ENCODE measurements around the gene RPL13. TPM values are rescaled to one million over a fixed set of nuclear protein-coding genes. Genes with fewer than 3 reads are reported as not detected.

Gene RPL13
- total RNA-seq, 4 donors from 2014 or later: 3,190 to 3,814 (median 3,321) TPM

DNA sequence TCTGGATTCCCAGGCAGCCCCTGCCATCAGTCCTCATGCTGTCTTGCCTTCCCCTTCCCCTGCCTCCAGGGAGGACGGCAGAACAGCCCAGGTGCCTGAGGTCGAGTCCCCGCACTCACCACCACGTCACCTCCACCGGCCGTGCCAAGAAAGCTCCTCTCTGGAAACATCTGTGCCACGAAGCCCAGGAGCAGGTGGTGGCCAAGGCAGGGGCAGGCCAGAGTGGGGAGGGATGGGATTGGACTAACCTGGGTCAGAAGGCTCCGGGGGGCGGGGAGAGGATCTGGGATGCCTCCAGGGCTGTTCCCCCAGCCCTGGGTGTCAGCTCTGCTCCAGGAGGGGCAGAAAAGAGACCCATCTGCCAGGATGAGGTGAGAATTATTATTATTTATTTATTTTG is 45.5 kb downstream of the RPL13 start:
- H3K27me3 ChIP-seq: peaks cover 80% of the 10 kb centered on the region
- no peak for TF ChIP-seq POLR2A (IDR thresholded peaks at IDR 0.05)
- TF ChIP-seq, protein P1, sequence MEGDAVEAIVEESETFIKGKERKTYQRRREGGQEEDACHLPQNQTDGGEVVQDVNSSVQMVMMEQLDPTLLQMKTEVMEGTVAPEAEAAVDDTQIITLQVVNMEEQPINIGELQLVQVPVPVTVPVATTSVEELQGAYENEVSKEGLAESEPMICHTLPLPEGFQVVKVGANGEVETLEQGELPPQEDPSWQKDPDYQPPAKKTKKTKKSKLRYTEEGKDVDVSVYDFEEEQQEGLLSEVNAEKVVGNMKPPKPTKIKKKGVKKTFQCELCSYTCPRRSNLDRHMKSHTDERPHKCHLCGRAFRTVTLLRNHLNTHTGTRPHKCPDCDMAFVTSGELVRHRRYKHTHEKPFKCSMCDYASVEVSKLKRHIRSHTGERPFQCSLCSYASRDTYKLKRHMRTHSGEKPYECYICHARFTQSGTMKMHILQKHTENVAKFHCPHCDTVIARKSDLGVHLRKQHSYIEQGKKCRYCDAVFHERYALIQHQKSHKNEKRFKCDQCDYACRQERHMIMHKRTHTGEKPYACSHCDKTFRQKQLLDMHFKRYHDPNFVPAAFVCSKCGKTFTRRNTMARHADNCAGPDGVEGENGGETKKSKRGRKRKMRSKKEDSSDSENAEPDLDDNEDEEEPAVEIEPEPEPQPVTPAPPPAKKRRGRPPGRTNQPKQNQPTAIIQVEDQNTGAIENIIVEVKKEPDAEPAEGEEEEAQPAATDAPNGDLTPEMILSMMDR (IDR thresholded peaks at IDR 0.05): no peak
- TF ChIP-seq EP300 (IDR thresholded peaks at IDR 0.05; ENCODE audit: low read depth): no peak
- no peak for TF ChIP-seq POLR2AphosphoS5 (IDR thresholded peaks at IDR 0.05)
- no peak overlapping the region for H3K27ac ChIP-seq
- no peaks in the 10 kb centered on the region for H3K36me3 ChIP-seq
- H3K4me3 ChIP-seq: no peak overlapping the region
- peaks cover 0 to 13% (median 7%) of the 10 kb centered on the region in 4 donors for H3K4me1 ChIP-seq
- in situ Hi-C loops (cut with MboI; ENCODE audit: low pct_ligation_motif_present in 1 of 4, low pct_unique_long_range_greater_than_20kb in 1 of 4, low sequenced_read_pairs in 3 of 4): no loop called here
- H3K9me3 ChIP-seq: no peaks in the 10 kb centered on the region
- intact Hi-C loops (cut with DNase I; ENCODE audit: low total_unique reads): no loop called here
- WGBS, 2 donors (ENCODE audit: low coverage in 1 of 2): 78% methylated on average over 9 of the region's 9 CpGs; no CpG with 5 or more reads in 1 of the 2 donors
- no peak for DNase-seq

DNA sequence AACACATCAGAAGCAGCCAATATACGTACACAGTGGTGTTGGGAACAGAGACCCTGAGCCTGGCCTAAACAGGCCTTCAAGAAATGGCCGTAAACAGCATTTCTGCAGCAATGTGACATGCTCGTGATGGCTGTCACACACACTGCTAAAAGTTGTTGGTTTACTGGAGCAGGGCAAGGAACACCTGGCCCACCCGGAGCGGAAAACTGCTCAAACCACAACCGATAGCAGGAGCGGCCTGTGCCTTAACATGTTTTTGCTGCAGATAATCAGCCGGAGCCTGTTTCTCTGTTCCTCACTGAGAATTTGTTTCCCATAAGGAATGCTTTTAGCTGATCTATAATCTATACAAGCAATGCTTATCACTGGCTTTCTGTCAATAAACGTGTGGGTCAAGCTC is 47.0 kb downstream of the RPL13 start:
- intact Hi-C loops (cut with DNase I; ENCODE audit: low total_unique reads): no loop called here
- in situ Hi-C loops (cut with MboI; ENCODE audit: low pct_ligation_motif_present in 1 of 4, low pct_unique_long_range_greater_than_20kb in 1 of 4, low sequenced_read_pairs in 3 of 4): no loop called here
- TF ChIP-seq, protein P1 (IDR thresholded peaks at IDR 0.05): no peak
- no peak for TF ChIP-seq POLR2AphosphoS5 (IDR thresholded peaks at IDR 0.05)
- TF ChIP-seq EP300 (IDR thresholded peaks at IDR 0.05; ENCODE audit: low read depth): no peak
- TF ChIP-seq POLR2A (IDR thresholded peaks at IDR 0.05): no peak
- Histone ChIP-seq H3K9me3 (no peaks in the 10 kb centered on the region), H3K4me1 (peaks cover 0 to 13% (median 7%) of the 10 kb centered on the region in 4 donors), H3K27ac (no peak overlapping the region), H3K4me3 (no peak overlapping the region), H3K27me3 (peaks cover 85% of the 10 kb centered on the region), H3K36me3 (no peaks in the 10 kb centered on the region)
- 50 to 83% methylated on average over 1 to 9 of the region's 9 CpGs for WGBS, 2 donors (ENCODE audit: low coverage in 1 of 2)
- DNase-seq: no peak

DNA sequence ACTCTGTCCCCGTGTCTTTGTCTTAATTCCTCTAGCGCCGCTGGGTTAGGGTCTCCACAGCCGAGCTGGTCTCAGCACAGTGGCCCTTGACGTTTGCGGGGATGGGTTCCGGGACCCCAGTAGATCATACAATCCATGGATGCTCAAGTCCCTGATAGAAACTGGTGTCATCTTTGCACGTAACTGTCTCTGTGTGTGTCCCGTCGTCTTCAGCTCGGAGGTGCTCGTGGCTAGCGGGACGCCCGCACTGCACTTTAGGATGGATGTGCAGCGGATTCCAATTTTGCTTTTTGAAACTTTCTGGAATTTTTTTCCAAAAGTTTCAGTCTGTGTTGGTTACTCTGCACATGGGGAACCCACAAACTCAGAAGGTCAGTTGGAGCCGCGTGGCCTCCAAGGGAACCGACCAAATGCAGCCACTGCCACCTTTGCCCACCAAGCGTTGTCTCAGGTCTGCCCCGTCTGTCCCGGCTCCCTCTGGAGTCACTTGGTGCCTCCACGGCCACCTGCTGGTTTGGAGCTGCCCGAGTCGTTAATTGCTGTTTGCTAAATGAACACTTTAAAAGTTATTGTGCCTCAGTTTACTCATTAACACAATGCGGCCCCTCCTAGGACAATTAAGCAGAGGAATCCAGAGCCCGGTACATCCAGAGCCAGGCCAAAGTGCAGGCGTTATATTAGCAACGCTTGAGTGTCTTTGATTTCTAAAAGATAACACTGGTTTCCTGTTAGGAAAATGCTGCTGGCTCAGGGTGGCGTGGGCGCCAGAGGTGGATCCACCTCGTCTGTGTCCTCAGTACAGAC is 47.7 kb downstream of the RPL13 start:
- H3K36me3 ChIP-seq: no peaks in the 10 kb centered on the region
- no peak overlapping the region for H3K27ac ChIP-seq
- intact Hi-C loops (cut with DNase I; ENCODE audit: low total_unique reads): no loop called here
- TF ChIP-seq POLR2AphosphoS5 (IDR thresholded peaks at IDR 0.05) (no peak), POLR2A (IDR thresholded peaks at IDR 0.05) (no peak), EP300 (IDR thresholded peaks at IDR 0.05; ENCODE audit: low read depth) (no peak)
- TF ChIP-seq, protein P1 (IDR thresholded peaks at IDR 0.05): no peak
- in situ Hi-C loops (cut with MboI; ENCODE audit: low pct_ligation_motif_present in 1 of 4, low pct_unique_long_range_greater_than_20kb in 1 of 4, low sequenced_read_pairs in 3 of 4): no loop called here
- peaks cover 0 to 13% (median 7%) of the 10 kb centered on the region in 4 donors for H3K4me1 ChIP-seq
- WGBS, 2 donors (ENCODE audit: low coverage in 1 of 2): 68 to 71% methylated on average over 10 to 32 of the region's 32 CpGs
- H3K27me3 ChIP-seq: peaks cover 85% of the 10 kb centered on the region
- DNase-seq: no peak
- H3K4me3 ChIP-seq: no peak overlapping the region
- H3K9me3 ChIP-seq: no peaks in the 10 kb centered on the region

DNA sequence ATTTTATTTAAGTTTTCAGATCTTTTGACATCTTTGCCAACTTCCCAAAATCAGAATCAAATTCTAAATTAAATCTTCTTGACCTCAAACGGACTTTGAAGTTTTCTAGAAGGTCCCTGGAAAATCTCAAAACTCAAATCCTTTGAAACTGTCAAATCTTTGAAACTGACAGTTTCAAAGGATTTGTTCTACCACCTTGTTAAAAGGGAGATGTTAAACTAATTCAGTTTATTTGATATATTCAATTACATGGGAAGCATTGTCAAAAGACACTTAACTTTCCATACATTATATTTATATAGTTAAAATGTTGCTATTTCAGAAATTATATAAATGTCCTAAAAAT is 49.6 kb downstream of the RPL13 start:
- Histone ChIP-seq H3K9me3 (no peaks in the 10 kb centered on the region), H3K4me1 (peaks cover 0 to 13% (median 7%) of the 10 kb centered on the region in 4 donors), H3K27me3 (peaks cover 94% of the 10 kb centered on the region), H3K36me3 (no peaks in the 10 kb centered on the region), H3K4me3 (no peak overlapping the region), H3K27ac (no peak overlapping the region)
- TF ChIP-seq POLR2A (IDR thresholded peaks at IDR 0.05): no peak
- no peak for TF ChIP-seq POLR2AphosphoS5 (IDR thresholded peaks at IDR 0.05)
- TF ChIP-seq EP300 (IDR thresholded peaks at IDR 0.05; ENCODE audit: low read depth): no peak
- TF ChIP-seq, protein P1 (IDR thresholded peaks at IDR 0.05): no peak
- in situ Hi-C loops (cut with MboI; ENCODE audit: low pct_ligation_motif_present in 1 of 4, low pct_unique_long_range_greater_than_20kb in 1 of 4, low sequenced_read_pairs in 3 of 4): no loop called here
- intact Hi-C loops (cut with DNase I; ENCODE audit: low total_unique reads): no loop called here
- DNase-seq: no peak
- 34 to 67% methylated on average over 1 of the region's 1 CpG for WGBS, 2 donors (ENCODE audit: low coverage in 1 of 2)
